ENCODE results near the gene GNG7. TPM values are rescaled to one million over a fixed set of nuclear protein-coding genes. Genes with fewer than 3 reads are reported as not detected.

Gene GNG7
- total and polyA plus RNA-seq, 10 of the 15 experiments (the other 5 are each of a cell fraction or from before 2014, with no cell fraction given), result 1.9 to 13.6 (median 6.5) TPM

- no peak for FAIRE-seq
Measured at GRCh38 chr19:2554856-2555255, 147.6 kb downstream of the GNG7 start.

More at GRCh38 chr19:2554856-2555255, 147.6 kb downstream of the GNG7 start:
- no peak for TF ChIP-seq ATF3 (IDR thresholded peaks at IDR 0.05; ENCODE audit: borderline replicate concordance, extremely low read depth, low read depth, low read length)
- TF ChIP-seq ZNF384 (IDR thresholded peaks at IDR 0.05; ENCODE audit: borderline replicate concordance, low read depth, low read length), result no peak
- TF ChIP-seq NBN (IDR thresholded peaks at IDR 0.05), result no peak
- no peak for TF ChIP-seq MLLT1 (IDR thresholded peaks at IDR 0.05)
- TF ChIP-seq LARP7 (IDR thresholded peaks at IDR 0.05), result no peak
- no peak for TF ChIP-seq ATF7 (IDR thresholded peaks at IDR 0.05; ENCODE audit: low read depth)
- no peak for TF ChIP-seq ESRRA (IDR thresholded peaks at IDR 0.05; ENCODE audit: low read length)
- TF ChIP-seq CEBPZ (IDR thresholded peaks at IDR 0.05; ENCODE audit: low read depth, low read length), result no peak
- TF ChIP-seq NR2C2 (IDR thresholded peaks at IDR 0.05; ENCODE audit: borderline replicate concordance, control insufficient read depth, insufficient read length, low read depth), result no peak
- no peak for TF ChIP-seq HSF1 (IDR thresholded peaks at IDR 0.05; ENCODE audit: low read depth, low read length)
- no peak for TF ChIP-seq MYC (IDR thresholded peaks at IDR 0.05; ENCODE audit: insufficient read depth, insufficient read length, insufficient replicate concordance, low read length, severe bottlenecking)
- H3K4me2 ChIP-seq (ENCODE audit: control insufficient read depth, insufficient read depth), result no peak overlapping the region
- intact Hi-C loops (cut with micrococcal nuclease; ENCODE audit: unreplicated experiment) (no loop called here), in situ Hi-C loops (cut with MboI) (no loop called here)
- no peaks in the 10 kb centered on the region for H3K36me3 ChIP-seq (ENCODE audit: control insufficient read depth in 2 of 2, insufficient read depth in 2 of 2, low read length in 1 of 2)
- no peaks in the 10 kb centered on the region; the same call in 2 of the 3 replicates for H3K9me3 ChIP-seq (replicated peaks; ENCODE audit: control insufficient read depth, insufficient read depth, low read length)
- H2AFZ ChIP-seq (ENCODE audit: control insufficient read depth, low read depth, low read length), result no peak overlapping the region
- no peaks in the 10 kb centered on the region for H4K20me1 ChIP-seq (ENCODE audit: control insufficient read depth, insufficient read depth)
- H3K9ac ChIP-seq (ENCODE audit: control insufficient read depth, insufficient read depth, low read length), result no peak overlapping the region
- ChIA-PET POLR2A (interaction anchor here (1.1 to 2.8 kb wide), 3 partner anchors 20 to 78 kb away, joined by 3 to 24 read pairs (median 6); partner anchors contain the start of gene GADD45B), RAD21 (ENCODE audit: unreplicated experiment) (interaction anchor here (1.3 to 3.9 kb wide), 5 partner anchors 10 to 79 kb away, joined by 3 to 43 read pairs (median 5); partner anchors contain the start of gene GADD45B), CTCF (interaction anchor here (0.6 to 1.1 kb wide), 3 partner anchors 59 to 67 kb away, joined by 3 read pairs; no protein-coding TSS in a partner anchor), SMC1A (ENCODE audit: uncharacterized antibody, unreplicated experiment) (interaction anchor here (1.4 to 3.8 kb wide), 3 partner anchors 21 to 78 kb away, joined by 3 to 29 read pairs (median 5); partner anchors contain the start of gene GADD45B)
- 96% methylated on average over 6 of the region's 6 CpGs for WGBS (ENCODE audit: insufficient coverage, insufficient replicate concordance, low lambda C conversion rate, missing lambda C conversion rate)
- ATAC-seq (no peak), DNase-seq (ENCODE audit: low read depth, low spot score) (no peak)
- H3K4me1 ChIP-seq (ENCODE audit: control insufficient read depth, insufficient read depth, low read length), result peaks cover 15% of the 10 kb centered on the region
- BruUV-seq (replicated peaks), result no TSS peak
- H3K79me2 ChIP-seq (ENCODE audit: control insufficient read depth, insufficient read depth, low read length), result no peaks in the 10 kb centered on the region
- no peak overlapping the region for H3K4me3 ChIP-seq
- H3K27me3 ChIP-seq (replicated peaks in 1 of 2; ENCODE audit: control insufficient read depth in 2 of 2, insufficient read depth in 2 of 2, low read length in 1 of 2), result no peaks in the 10 kb centered on the region
- no peak overlapping the region for H3K27ac ChIP-seq (ENCODE audit: control insufficient read depth, insufficient read depth)

Data from GM12878 (cell line).